Measurements from ENCODE around the gene TSHZ2. TPM values are rescaled to one million over a fixed set of nuclear protein-coding genes. Genes with fewer than 3 reads are reported as not detected.
"Not testable (repeated sequence)": the region's sequence is repeated elsewhere in the genome, so short reads cannot be mapped to it uniquely, and the experiment has no call there.

Gene TSHZ2
- total and polyA plus RNA-seq, 2 donors: 6.5 to 35.0 TPM

DNA sequence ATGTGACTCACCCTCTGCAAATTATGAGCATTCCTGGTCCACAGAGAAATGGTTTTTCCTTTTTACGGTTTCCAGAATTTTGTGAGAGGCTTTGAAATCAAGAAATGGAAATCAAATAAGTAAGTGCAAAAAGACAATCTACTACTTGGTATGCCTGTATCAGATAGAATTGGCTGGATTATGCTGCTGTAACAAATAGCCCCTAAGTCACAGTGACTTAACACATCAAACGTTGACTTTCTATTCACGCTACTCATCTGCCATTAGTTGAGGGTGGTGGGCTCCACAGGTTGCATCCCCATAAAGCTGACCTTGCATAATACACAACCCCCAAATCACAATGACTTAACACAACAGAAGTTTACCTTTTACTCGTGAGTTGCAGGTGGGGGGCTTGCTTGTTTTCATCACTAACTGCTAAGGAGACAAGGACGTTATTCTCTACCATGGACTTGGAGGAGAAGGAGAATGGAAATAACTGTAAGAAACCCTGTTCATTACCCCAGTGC is 44.4 kb downstream of the TSHZ2 start:
- 95% methylated on average over 5 of the region's 5 CpGs for WGBS
- DNase-seq (ENCODE audit: extremely low spot score): no peak
- peaks cover 2% of the 10 kb centered on the region for H3K4me1 ChIP-seq (ENCODE audit: insufficient read depth)
- H3K4me3 ChIP-seq (ENCODE audit: low read depth, low read length): no peak overlapping the region
- H3K27ac ChIP-seq (ENCODE audit: low read depth): no peak overlapping the region
- H3K36me3 ChIP-seq (ENCODE audit: insufficient read depth): no peaks in the 10 kb centered on the region

DNA sequence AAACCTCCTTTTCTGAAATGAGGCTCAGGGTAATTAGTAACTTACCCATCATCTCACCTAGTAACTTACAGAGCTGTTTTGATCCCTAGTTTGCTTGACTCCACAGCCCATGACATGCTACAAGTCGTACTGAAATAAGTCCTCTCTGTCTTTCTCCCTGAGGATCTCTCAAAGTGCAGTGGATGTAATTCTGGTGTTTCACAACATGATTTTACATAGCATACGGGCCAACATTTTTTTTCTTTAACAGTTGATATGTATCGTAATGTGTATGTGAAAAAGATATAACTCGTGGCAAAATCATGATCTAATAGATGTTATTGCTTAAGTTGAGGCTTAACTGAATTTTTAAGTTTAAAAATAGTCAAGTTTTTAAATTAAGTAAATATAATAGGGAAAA is 45.0 kb downstream of the TSHZ2 start:
- H3K36me3 ChIP-seq (ENCODE audit: insufficient read depth): no peaks in the 10 kb centered on the region
- H3K4me3 ChIP-seq (ENCODE audit: low read depth, low read length): no peak overlapping the region
- no peak overlapping the region for H3K27ac ChIP-seq (ENCODE audit: low read depth)
- 81% methylated on average over 4 of the region's 4 CpGs for WGBS
- peaks cover 2% of the 10 kb centered on the region for H3K4me1 ChIP-seq (ENCODE audit: insufficient read depth)
- DNase-seq (ENCODE audit: extremely low spot score): no peak

GRCh38 chr20:53019464-53019863 is 47.3 kb downstream of the TSHZ2 start:
- DNase-seq (ENCODE audit: extremely low spot score): no peak
- Histone ChIP-seq H3K4me1 (ENCODE audit: insufficient read depth) (peaks cover 2% of the 10 kb centered on the region), H3K4me3 (ENCODE audit: low read depth, low read length) (no peak overlapping the region), H3K36me3 (ENCODE audit: insufficient read depth) (no peaks in the 10 kb centered on the region), H3K27ac (ENCODE audit: low read depth) (no peak overlapping the region)
- 84% methylated on average over 6 of the region's 6 CpGs for WGBS

DNA sequence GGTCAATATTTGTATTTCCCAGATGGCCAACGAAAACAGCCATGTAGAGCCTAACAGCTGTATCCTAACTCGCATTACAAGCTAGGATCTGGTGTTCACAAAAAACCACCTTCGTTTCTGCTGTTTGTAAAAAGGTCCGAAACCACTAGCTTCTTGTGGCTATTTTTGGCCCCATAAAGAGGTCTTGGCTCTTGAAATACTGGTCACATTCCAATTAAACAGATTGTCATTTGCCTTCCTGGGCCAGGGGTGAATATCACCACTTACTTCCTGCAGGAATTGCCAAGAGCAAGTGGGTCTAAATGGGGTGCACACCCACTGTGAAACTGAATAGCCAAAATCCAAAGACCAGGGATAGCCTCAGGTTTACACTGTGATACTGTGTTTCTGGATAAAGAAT is 48.2 kb downstream of the TSHZ2 start:
- Histone ChIP-seq H3K36me3 (ENCODE audit: insufficient read depth) (no peaks in the 10 kb centered on the region), H3K4me1 (ENCODE audit: insufficient read depth) (peaks cover 2% of the 10 kb centered on the region), H3K4me3 (ENCODE audit: low read depth, low read length) (no peak overlapping the region), H3K27ac (ENCODE audit: low read depth) (no peak overlapping the region)
- WGBS: 42% methylated on average over 4 of the region's 4 CpGs
- no peak for DNase-seq (ENCODE audit: extremely low spot score)

- Histone ChIP-seq H3K4me1 (ENCODE audit: insufficient read depth) (peaks cover 2% of the 10 kb centered on the region), H3K27ac (ENCODE audit: low read depth) (no peak overlapping the region), H3K36me3 (ENCODE audit: insufficient read depth) (no peaks in the 10 kb centered on the region), H3K4me3 (ENCODE audit: low read depth, low read length) (no peak overlapping the region)
- no peak for DNase-seq (ENCODE audit: extremely low spot score)
- 73% methylated on average over 2 of the region's 2 CpGs for WGBS
These were observed 48.7 kb downstream of the TSHZ2 start for GRCh38 chr20:53020834-53021233.

GRCh38 chr20:53021934-53022333 is 49.8 kb downstream of the TSHZ2 start:
- H3K4me1 ChIP-seq (ENCODE audit: insufficient read depth): peaks cover 2% of the 10 kb centered on the region
- WGBS: 82% methylated on average over 3 of the region's 3 CpGs
- no peak for DNase-seq (ENCODE audit: extremely low spot score)
- no peak overlapping the region for H3K4me3 ChIP-seq (ENCODE audit: low read depth, low read length)
- H3K36me3 ChIP-seq (ENCODE audit: insufficient read depth): no peaks in the 10 kb centered on the region
- H3K27ac ChIP-seq (ENCODE audit: low read depth): no peak overlapping the region

DNA sequence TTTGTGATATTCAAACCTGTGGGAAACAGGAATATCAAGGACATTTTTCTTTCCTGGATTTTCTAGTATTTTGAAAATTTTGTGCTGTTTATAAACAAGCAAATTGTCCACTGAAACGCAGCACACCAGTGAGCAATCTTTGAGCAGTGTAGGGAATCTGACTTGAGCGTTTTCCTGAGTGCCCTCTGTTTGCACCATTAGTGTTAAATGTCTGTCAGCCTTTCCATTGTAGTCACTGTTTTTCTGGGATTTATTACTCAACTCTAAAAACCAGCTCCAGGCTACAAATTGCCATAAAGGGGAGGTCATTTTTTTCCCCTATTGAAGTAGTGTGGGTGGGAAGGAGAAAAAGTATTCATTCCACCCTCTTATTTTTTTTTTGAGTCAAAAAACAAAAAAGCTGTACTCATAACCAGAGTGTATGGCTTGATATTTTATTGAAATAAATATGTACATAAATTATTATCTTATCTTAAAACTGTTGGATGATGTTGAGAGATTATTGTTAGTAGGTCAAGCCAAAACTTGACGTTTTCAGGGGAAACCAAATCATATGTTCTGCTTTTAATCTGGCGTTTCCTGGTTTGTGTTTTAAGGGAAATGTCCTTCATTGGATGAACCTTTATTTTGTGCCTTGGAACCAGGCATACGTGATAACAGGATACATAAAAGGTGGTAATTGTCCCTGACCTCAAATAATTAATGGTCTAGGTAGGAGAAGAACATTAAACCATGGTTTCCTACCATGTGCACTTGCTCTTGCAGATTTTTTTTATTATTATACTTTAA is 51.8 kb downstream of the TSHZ2 start:
- H3K4me3 ChIP-seq (ENCODE audit: low read depth, low read length): no peak overlapping the region
- 33% methylated on average over 5 of the region's 5 CpGs for WGBS
- H3K4me1 ChIP-seq (ENCODE audit: insufficient read depth): peaks cover 2% of the 10 kb centered on the region
- no peak overlapping the region for H3K27ac ChIP-seq (ENCODE audit: low read depth)
- H3K36me3 ChIP-seq (ENCODE audit: insufficient read depth): no peaks in the 10 kb centered on the region
- no peak for DNase-seq (ENCODE audit: extremely low spot score)

DNA sequence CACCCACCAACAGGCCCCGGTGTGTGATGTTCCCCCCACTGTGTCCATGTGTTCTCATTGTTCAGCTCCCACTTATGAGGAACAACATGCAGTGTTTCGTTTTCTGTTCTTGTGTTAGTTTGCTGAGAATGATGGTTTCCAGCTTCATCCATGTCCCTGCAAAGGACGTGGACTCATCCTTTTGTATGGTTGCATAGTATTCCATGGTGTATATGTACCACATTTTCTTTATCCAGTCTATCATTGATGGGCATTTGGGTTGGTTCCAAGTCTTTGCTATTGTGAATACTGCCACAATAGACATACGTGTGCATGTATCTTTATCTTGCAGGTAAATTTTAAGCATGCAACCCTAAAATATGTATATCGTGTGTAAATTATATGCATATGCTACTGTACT is 52.5 kb downstream of the TSHZ2 start:
- WGBS: 96% methylated on average over 5 of the region's 5 CpGs
- H3K4me3 ChIP-seq (ENCODE audit: low read depth, low read length); H3K4me1 ChIP-seq (ENCODE audit: insufficient read depth); DNase-seq (ENCODE audit: extremely low spot score); H3K36me3 ChIP-seq (ENCODE audit: insufficient read depth); H3K27ac ChIP-seq (ENCODE audit: low read depth): not testable (repeated sequence)

- H3K36me3 ChIP-seq (ENCODE audit: insufficient read depth): no peaks in the 10 kb centered on the region
- H3K4me3 ChIP-seq (ENCODE audit: low read depth, low read length): no peak overlapping the region
- H3K27ac ChIP-seq (ENCODE audit: low read depth): no peak overlapping the region
- no peak for DNase-seq (ENCODE audit: extremely low spot score)
- H3K4me1 ChIP-seq (ENCODE audit: insufficient read depth): peaks cover 1% of the 10 kb centered on the region
These were observed 54.9 kb downstream of the TSHZ2 start for GRCh38 chr20:53027089-53027488.

DNA sequence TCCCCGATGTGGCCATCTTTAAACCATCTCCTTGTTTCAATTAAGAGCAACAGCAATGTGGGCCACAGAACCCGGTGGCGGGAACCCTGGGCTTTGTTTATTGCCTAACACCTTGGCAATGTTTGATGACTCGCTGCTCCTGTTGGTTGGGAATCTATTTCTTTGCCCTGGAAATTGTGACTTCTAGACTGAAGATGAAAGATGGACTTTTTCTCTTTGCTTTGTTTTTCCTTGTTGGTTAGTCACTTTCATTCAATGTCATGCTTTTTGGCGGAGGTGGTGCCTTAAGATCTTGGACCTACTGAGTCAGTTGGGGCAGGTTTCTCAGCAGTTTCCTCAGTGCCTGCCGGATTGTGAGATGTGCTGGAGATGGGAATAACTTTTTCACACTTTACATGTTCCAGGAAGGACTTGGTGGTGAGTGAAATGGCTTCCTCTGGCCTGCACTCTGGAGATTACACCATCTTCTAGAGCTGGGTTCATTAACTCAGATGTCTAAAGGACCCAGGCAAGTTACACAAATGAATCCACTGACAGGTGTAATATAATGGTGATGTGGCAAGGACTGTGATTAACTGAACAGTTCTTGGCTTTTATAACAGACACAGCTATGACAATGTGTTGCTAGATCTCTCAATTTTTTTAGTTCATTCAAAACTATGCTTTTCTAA is 56.3 kb downstream of the TSHZ2 start:
- no peak for DNase-seq (ENCODE audit: extremely low spot score)
- H3K4me1 ChIP-seq (ENCODE audit: insufficient read depth): peaks cover 1% of the 10 kb centered on the region
- no peak overlapping the region for H3K27ac ChIP-seq (ENCODE audit: low read depth)
- H3K4me3 ChIP-seq (ENCODE audit: low read depth, low read length): no peak overlapping the region
- H3K36me3 ChIP-seq (ENCODE audit: insufficient read depth): no peaks in the 10 kb centered on the region
- WGBS: 95% methylated on average over 6 of the region's 6 CpGs

GRCh38 chr20:53030061-53030460 is 57.9 kb downstream of the TSHZ2 start:
- Histone ChIP-seq H3K27ac (ENCODE audit: low read depth) (no peak overlapping the region), H3K4me3 (ENCODE audit: low read depth, low read length) (no peak overlapping the region), H3K36me3 (ENCODE audit: insufficient read depth) (no peaks in the 10 kb centered on the region), H3K4me1 (ENCODE audit: insufficient read depth) (peaks cover 1% of the 10 kb centered on the region)
- WGBS: 82% methylated on average over 3 of the region's 3 CpGs
- no peak for DNase-seq (ENCODE audit: extremely low spot score)

DNA sequence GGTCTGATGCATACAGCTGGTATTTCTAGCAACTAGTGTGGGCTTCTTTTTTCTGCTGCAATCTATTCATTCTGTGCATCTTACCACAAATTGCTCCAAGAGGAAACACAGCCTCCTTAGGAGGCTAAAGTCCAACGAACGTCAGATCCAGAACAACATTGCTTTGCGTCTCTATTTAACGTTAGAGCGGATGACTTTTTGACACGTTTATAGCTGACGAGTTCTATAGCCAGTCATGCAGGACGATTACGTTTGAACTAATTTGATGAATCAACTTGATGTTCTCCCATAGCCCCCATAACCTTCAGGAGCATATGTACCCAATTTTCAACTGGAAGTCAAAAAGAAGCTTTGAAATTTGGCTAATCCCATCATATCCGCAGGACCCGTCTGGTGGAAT is 59.9 kb downstream of the TSHZ2 start:
- WGBS: 85% methylated on average over 11 of the region's 11 CpGs
- DNase-seq (ENCODE audit: extremely low spot score): no peak
- Histone ChIP-seq H3K27ac (ENCODE audit: low read depth) (no peak overlapping the region), H3K4me1 (ENCODE audit: insufficient read depth) (peaks cover 1% of the 10 kb centered on the region), H3K4me3 (ENCODE audit: low read depth, low read length) (no peak overlapping the region), H3K36me3 (ENCODE audit: insufficient read depth) (no peaks in the 10 kb centered on the region)

DNA sequence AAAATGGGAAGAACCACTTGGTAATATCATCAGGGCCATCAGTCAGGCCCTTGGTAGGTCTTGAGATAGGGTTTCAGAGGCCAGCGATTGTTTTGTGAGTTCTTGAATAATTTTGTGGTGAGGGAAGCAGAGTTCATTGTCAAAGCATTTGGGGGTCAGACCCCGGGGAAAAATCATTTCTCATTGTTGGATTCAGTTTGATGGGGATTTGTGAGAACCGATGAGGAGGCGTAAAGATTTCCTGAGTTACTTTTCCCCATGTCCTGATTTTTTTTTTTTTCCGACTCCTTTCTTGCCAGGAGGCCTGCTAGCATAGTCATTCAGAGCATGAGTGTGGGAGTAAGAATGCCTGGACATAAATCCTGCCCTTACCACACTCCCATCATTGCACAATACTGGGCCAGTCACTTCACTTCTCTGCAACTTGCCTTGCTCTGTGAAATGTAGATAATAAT is 60.3 kb downstream of the TSHZ2 start:
- Histone ChIP-seq H3K4me1 (ENCODE audit: insufficient read depth) (peaks cover 1% of the 10 kb centered on the region), H3K36me3 (ENCODE audit: insufficient read depth) (no peaks in the 10 kb centered on the region), H3K27ac (ENCODE audit: low read depth) (no peak overlapping the region), H3K4me3 (ENCODE audit: low read depth, low read length) (no peak overlapping the region)
- no peak for DNase-seq (ENCODE audit: extremely low spot score)
- WGBS: 76% methylated on average over 5 of the region's 5 CpGs

- WGBS: 80% methylated on average over 6 of the region's 6 CpGs
- no peak overlapping the region for H3K27ac ChIP-seq (ENCODE audit: low read depth)
- no peaks in the 10 kb centered on the region for H3K36me3 ChIP-seq (ENCODE audit: insufficient read depth)
- H3K4me1 ChIP-seq (ENCODE audit: insufficient read depth): peaks cover 1% of the 10 kb centered on the region
- no peak overlapping the region for H3K4me3 ChIP-seq (ENCODE audit: low read depth, low read length)
- DNase-seq (ENCODE audit: extremely low spot score): no peak
These were observed 61.0 kb downstream of the TSHZ2 start for GRCh38 chr20:53033176-53033575.
